DND-41 (cell line): ENCODE results near the gene DEK.

Source experiments
- ATAC-seq: fragments of 200-7000 bp; cut with Tn5 transposase; 3 replicates; pipeline ENCODE4 v1.9.1; 2021; ENCODE audit warnings: low read depth; ENCODE audit not compliant: insufficient read depth
- DNase-seq: peaks from one replicate; pipeline ENCODE4 v3.0.0-alpha.2; 2020
- H2AFZ ChIP-seq: 2 replicates; pipeline ENCODE4 v1.6.0; 2012; ENCODE audit warnings: low read depth, low read length
- H3K27ac ChIP-seq: 2 replicates; pipeline ENCODE4 v1.5.1; 2012; ENCODE audit warnings: low read length, inconsistent platforms
- H3K27me3 ChIP-seq: fragments of 200-600 bp; sonication (generic); 2 replicates; pipeline ENCODE4 v1.6.0; 2012; ENCODE audit warnings: low read length, mild to moderate bottlenecking, inconsistent platforms; ENCODE audit not compliant: insufficient read depth, poor library complexity
- H3K36me3 ChIP-seq: 2 replicates; pipeline ENCODE4 v1.5.1; 2012; ENCODE audit warnings: low read length, inconsistent platforms; ENCODE audit not compliant: insufficient read depth
- H3K4me1 ChIP-seq: 2 replicates; pipeline ENCODE4 v1.5.1; 2012; ENCODE audit warnings: mild to moderate bottlenecking, low read length; ENCODE audit not compliant: insufficient read depth
- H3K4me2 ChIP-seq: 2 replicates; pipeline ENCODE4 v1.6.0; 2012; ENCODE audit warnings: mild to moderate bottlenecking, moderate library complexity, low read length, inconsistent platforms; ENCODE audit not compliant: insufficient read depth
- H3K4me3 ChIP-seq, 2 experiments: fragments of 200-600 bp in 1 of 2; shearing (Covaris generic) in 1 of 2; 2 replicates each; pipeline ENCODE4 v1.5.1; 2012 to 2016; ENCODE audit warnings: inconsistent platforms in 2 of 2, low read length in 2 of 2, mild to moderate bottlenecking in 2 of 2, low read depth in 1 of 2, moderate library complexity in 1 of 2
- H3K79me2 ChIP-seq: 2 replicates; pipeline ENCODE4 v1.6.0; 2012; ENCODE audit warnings: low read length, inconsistent platforms; ENCODE audit not compliant: insufficient read depth
- H3K9ac ChIP-seq: 2 replicates; pipeline ENCODE4 v1.6.0; 2012; ENCODE audit warnings: low read depth, mild to moderate bottlenecking, inconsistent platforms, low read length, moderate library complexity
- H3K9me3 ChIP-seq: 2 replicates; pipeline ENCODE4 v1.5.1; 2012; ENCODE audit warnings: low read length, moderate library complexity, mild to moderate bottlenecking, inconsistent platforms; ENCODE audit not compliant: insufficient read depth, severe bottlenecking
- H4K20me1 ChIP-seq: 2 replicates; pipeline ENCODE4 v1.6.0; 2012; ENCODE audit warnings: low read length; ENCODE audit not compliant: insufficient read depth
- EZH2 ChIP-seq: IDR thresholded peaks from 3 replicates; pipeline ENCODE4 v1.6.1; 2012; ENCODE audit warnings: borderline replicate concordance, low read depth, mild to moderate bottlenecking, moderate library complexity, low read length, inconsistent platforms; ENCODE audit not compliant: severe bottlenecking
- TF ChIP-seq, protein P1 (sequence below): IDR thresholded peaks from 2 replicates; pipeline ENCODE4 v1.5.1; 2012; ENCODE audit warnings: borderline replicate concordance, low read length, moderate library complexity, mild to moderate bottlenecking; ENCODE audit not compliant: poor library complexity, severe bottlenecking; ENCODE audit errors: extremely low read depth

Gene DEK

DNA sequence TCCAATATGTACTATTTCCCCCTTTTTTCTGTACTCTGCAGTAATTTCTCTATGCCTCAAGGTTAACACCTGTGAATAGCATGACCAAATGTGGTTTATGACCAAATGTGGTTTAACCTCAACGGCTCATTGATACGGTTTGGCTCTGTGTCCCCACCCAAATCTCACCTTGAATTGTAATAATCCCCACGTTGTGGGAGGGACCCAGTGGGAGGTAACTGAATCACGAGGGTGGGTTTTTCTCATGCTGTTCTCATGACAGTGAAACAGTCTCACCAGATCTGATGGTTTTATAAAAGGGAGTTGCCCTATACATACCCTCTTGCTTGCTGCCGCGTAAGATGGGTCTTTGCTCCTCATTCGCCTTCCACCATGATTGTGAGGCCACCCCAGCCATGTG lies 18.7 kb downstream of the DEK start:
- no peak overlapping the region for H3K9ac ChIP-seq
- peaks cover 100% of the 10 kb centered on the region for H3K36me3 ChIP-seq
- TF ChIP-seq, protein P1, sequence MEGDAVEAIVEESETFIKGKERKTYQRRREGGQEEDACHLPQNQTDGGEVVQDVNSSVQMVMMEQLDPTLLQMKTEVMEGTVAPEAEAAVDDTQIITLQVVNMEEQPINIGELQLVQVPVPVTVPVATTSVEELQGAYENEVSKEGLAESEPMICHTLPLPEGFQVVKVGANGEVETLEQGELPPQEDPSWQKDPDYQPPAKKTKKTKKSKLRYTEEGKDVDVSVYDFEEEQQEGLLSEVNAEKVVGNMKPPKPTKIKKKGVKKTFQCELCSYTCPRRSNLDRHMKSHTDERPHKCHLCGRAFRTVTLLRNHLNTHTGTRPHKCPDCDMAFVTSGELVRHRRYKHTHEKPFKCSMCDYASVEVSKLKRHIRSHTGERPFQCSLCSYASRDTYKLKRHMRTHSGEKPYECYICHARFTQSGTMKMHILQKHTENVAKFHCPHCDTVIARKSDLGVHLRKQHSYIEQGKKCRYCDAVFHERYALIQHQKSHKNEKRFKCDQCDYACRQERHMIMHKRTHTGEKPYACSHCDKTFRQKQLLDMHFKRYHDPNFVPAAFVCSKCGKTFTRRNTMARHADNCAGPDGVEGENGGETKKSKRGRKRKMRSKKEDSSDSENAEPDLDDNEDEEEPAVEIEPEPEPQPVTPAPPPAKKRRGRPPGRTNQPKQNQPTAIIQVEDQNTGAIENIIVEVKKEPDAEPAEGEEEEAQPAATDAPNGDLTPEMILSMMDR, result no peak
- TF ChIP-seq EZH2, result no peak
- peak; percentile 28 for DNase-seq
- no peak overlapping the region for H3K27ac ChIP-seq
- H3K79me2 ChIP-seq, result peaks cover 100% of the 10 kb centered on the region
- H2AFZ ChIP-seq, result no peak overlapping the region
- H3K9me3 ChIP-seq, result no peaks in the 10 kb centered on the region
- H3K4me2 ChIP-seq, result no peak overlapping the region
- H3K4me1 ChIP-seq, result no peaks in the 10 kb centered on the region
- H3K4me3 ChIP-seq, result no peak overlapping the region
- no peaks in the 10 kb centered on the region for H3K27me3 ChIP-seq
- peaks cover 78% of the 10 kb centered on the region for H4K20me1 ChIP-seq
- ATAC-seq, result peak; percentile 37; the same call in 2 of the 3 replicates

DNA sequence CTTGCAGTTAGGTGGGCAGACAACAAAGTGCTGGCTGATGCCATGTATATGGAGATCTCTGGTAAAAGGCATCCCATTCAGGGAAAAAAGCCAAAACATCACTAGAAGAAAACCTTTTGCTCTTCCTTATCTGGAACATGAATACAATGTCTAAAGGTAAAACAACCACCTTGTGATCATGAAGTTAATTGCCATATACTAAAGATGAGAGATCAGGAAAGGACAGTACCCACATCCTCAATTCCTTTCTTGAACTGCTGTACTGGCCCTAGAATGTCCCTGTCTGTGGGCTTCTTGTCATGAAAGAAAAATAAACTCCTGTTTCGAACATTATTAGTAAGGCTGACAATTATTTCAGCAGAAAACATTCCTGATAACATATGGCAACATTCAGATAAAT lies 19.3 kb downstream of the DEK start:
- TF ChIP-seq EZH2, result no peak
- TF ChIP-seq, protein P1, result no peak
- Histone ChIP-seq H3K36me3 (peaks cover 100% of the 10 kb centered on the region), H3K4me3 (no peak overlapping the region), H2AFZ (no peak overlapping the region), H3K9me3 (no peaks in the 10 kb centered on the region), H3K4me1 (no peaks in the 10 kb centered on the region), H4K20me1 (peaks cover 75% of the 10 kb centered on the region), H3K27ac (no peak overlapping the region), H3K79me2 (peaks cover 100% of the 10 kb centered on the region), H3K9ac (no peak overlapping the region), H3K4me2 (no peak overlapping the region), H3K27me3 (no peaks in the 10 kb centered on the region)
- ATAC-seq, result no peak
- DNase-seq, result no peak

DNA sequence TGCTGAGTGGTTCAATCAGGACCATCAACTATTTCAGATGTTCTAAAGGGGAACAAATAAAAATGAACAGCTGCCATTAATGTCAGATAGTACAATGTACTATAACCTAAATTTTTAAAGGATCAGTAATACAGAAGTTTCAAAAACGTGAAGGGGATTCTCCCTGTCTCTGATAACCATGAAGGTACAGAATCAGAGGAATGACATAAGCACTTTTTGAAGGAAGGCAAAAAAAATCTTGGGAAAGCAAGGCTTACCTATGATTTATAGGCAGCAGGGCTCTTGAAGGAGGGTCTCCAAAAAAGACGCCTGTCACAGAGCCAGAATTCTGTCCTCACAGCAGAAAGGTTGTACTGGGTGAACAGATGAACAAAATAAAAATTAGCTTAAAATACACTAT lies 20.1 kb downstream of the DEK start:
- H3K4me1 ChIP-seq, result no peaks in the 10 kb centered on the region
- no peak overlapping the region for H3K4me3 ChIP-seq
- H3K27me3 ChIP-seq, result no peaks in the 10 kb centered on the region
- TF ChIP-seq, protein P1, result no peak
- no peak for TF ChIP-seq EZH2
- no peak overlapping the region for H2AFZ ChIP-seq
- DNase-seq, result no peak
- no peak overlapping the region for H3K4me2 ChIP-seq
- H3K79me2 ChIP-seq, result peaks cover 100% of the 10 kb centered on the region
- H3K27ac ChIP-seq, result no peak overlapping the region
- no peak overlapping the region for H3K9ac ChIP-seq
- ATAC-seq, result no peak
- no peaks in the 10 kb centered on the region for H3K9me3 ChIP-seq
- peaks cover 100% of the 10 kb centered on the region for H3K36me3 ChIP-seq
- peaks cover 72% of the 10 kb centered on the region for H4K20me1 ChIP-seq
